GM18519 (cell line): ENCODE results near the gene PGGT1B.

Source experiments
- ATAC-seq: cut with Tn5 transposase; IDR thresholded peaks from one replicate; pipeline ENCODE4 v1.9.1; 2021; ENCODE audit warnings: mild to moderate bottlenecking, moderate library complexity; ENCODE audit not compliant: unreplicated experiment, low FRiP score

Gene PGGT1B

GRCh38 chr5:115262321-115263077, at the start of gene PGGT1B:
Gene PGGT1B, minus strand, starts transcription at chr5:115262877. Its CDS starts 26 bp downstream, at chr5:115262851.
- ATAC-seq, result peak; percentile 87

- no peak for ATAC-seq
Observed at GRCh38 chr5:115309751-115310370, 47.2 kb upstream of the PGGT1B start.

- ATAC-seq, result no peak
Observed at GRCh38 chr5:115308815-115309214, 46.1 kb upstream of the PGGT1B start.

GRCh38 chr5:115306011-115306536, 43.4 kb upstream of the PGGT1B start:
- ATAC-seq, result no peak

GRCh38 chr5:115304496-115304895, 41.8 kb upstream of the PGGT1B start:
- no peak for ATAC-seq

GRCh38 chr5:115298811-115299210, 36.1 kb upstream of the PGGT1B start:
- no peak for ATAC-seq

GRCh38 chr5:115297031-115297430, 34.4 kb upstream of the PGGT1B start:
- no peak for ATAC-seq

- ATAC-seq, result peak; percentile 83
Observed at GRCh38 chr5:115296124-115297022, 33.7 kb upstream of the PGGT1B start, which contains the start of gene CCDC112. Gene CCDC112, minus strand, starts transcription at chr5:115296654. Its CDS starts 111 bp downstream, at chr5:115296543.

- ATAC-seq, result no peak
Observed at GRCh38 chr5:115295777-115296123, 33.1 kb upstream of the PGGT1B start.

- no peak for ATAC-seq
Observed at GRCh38 chr5:115291397-115291796, 28.7 kb upstream of the PGGT1B start.

- no peak for ATAC-seq
Observed at GRCh38 chr5:115289104-115289503, 26.4 kb upstream of the PGGT1B start.

GRCh38 chr5:115284021-115284420, 21.3 kb upstream of the PGGT1B start:
- no peak for ATAC-seq

GRCh38 chr5:115282131-115282530, 19.5 kb upstream of the PGGT1B start:
- no peak for ATAC-seq

- no peak for ATAC-seq
Observed at GRCh38 chr5:115274584-115274983, 11.9 kb upstream of the PGGT1B start.

- ATAC-seq, result no peak
Observed at GRCh38 chr5:115272297-115272958, 9.8 kb upstream of the PGGT1B start.

- ATAC-seq, result no peak
Observed at GRCh38 chr5:115271295-115272050, 8.8 kb upstream of the PGGT1B start.

GRCh38 chr5:115267617-115268016, 4.9 kb upstream of the PGGT1B start:
- ATAC-seq, result no peak

- no peak for ATAC-seq
Observed at GRCh38 chr5:115265220-115265619, 2.5 kb upstream of the PGGT1B start.

GRCh38 chr5:115264786-115265185, 2.1 kb upstream of the PGGT1B start:
- no peak for ATAC-seq

GRCh38 chr5:115263078-115263380, 352 bp upstream of the PGGT1B start:
- no peak for ATAC-seq
